HepG2 (cell line): Measurements from ENCODE around the gene DNAH9. TPM values are rescaled to one million over a fixed set of nuclear protein-coding genes. Genes with fewer than 3 reads are reported as not detected.

ENCODE experiments used
- ATAC-seq: fragments of 200-7000 bp; cut with Tn5 transposase; 3 replicates; pipeline ENCODE4 v1.9.1; 2020; ENCODE audit warnings: mild to moderate bottlenecking, moderate library complexity
- BruUV-seq: library from RNA; stranded (reverse); fragments of 400-500 nt; replicated peaks from 2 replicates; lab custom pipeline; 2021; lab: Mats Ljungman, UMichigan
- CTCF ChIA-PET: fragments of 300-600 bp; formaldehyde crosslinking; extraction: SDS; loops from one replicate; lab custom pipeline; 2021; ENCODE audit warnings: low total read pairs, inconsistent platforms, low intra/inter-chr PET ratio; lab: Yijun Ruan, JAX
- POLR2A ChIA-PET: fragments of 350-600 bp; sonication (Branson Sonifier 250); formaldehyde crosslinking; loops from one replicate; lab custom pipeline; 2020; ENCODE audit warnings: antibody characterized with exemption, inconsistent platforms; lab: Yijun Ruan, JAX
- DNase-seq: peaks from one replicate; pipeline ENCODE4 v3.0.0-alpha.2; 2015; ENCODE audit warnings: low spot score
- FAIRE-seq: peaks from 3 replicates; lab custom pipeline; 2011; peaks lifted over from hg19 to GRCh38; lab: Jason Lieb, UNC
- H2AFZ ChIP-seq: one replicate; pipeline ENCODE4 v1.6.1; 2011; ENCODE audit warnings: low read length, inconsistent platforms
- H3K27ac ChIP-seq: fragments of 300-600 bp; 3 replicates; pipeline ENCODE4 v1.8.0; 2011; ENCODE audit warnings: mixed run types, mild to moderate bottlenecking, mixed read lengths, low read length, inconsistent platforms; ENCODE audit not compliant: insufficient read depth; ENCODE audit errors: extremely low read length
- H3K27me3 ChIP-seq, 2 experiments: fragments of 200-600 bp in 1 of 2; 2 replicates in 1 of 2; 3 replicates in 1 of 2; pipeline versions ENCODE4 v1.6.0 to v1.8.0; 2011; ENCODE audit warnings: low read length in 2 of 2, mild to moderate bottlenecking in 2 of 2, moderate library complexity in 2 of 2, inconsistent platforms in 1 of 2; ENCODE audit not compliant: insufficient read depth in 2 of 2, control insufficient read depth in 1 of 2
- H3K36me3 ChIP-seq, 2 experiments: fragments of 200-600 bp in 1 of 2; replicated peaks in 1 of 2; 2 replicates in 1 of 2; 3 replicates in 1 of 2; pipeline versions ENCODE4 v1.5.1 to v1.8.0; 2011; ENCODE audit warnings: low read length in 2 of 2, inconsistent platforms in 1 of 2; ENCODE audit not compliant: insufficient read depth in 2 of 2, control insufficient read depth in 1 of 2
- H3K4me1 ChIP-seq: 2 replicates; pipeline ENCODE4 v1.5.1; 2012; ENCODE audit warnings: low read length, inconsistent platforms; ENCODE audit not compliant: insufficient read depth
- H3K4me2 ChIP-seq: 2 replicates; pipeline ENCODE4 v1.6.0; 2011; ENCODE audit warnings: low read depth, low read length, inconsistent platforms
- H3K4me3 ChIP-seq, 3 experiments: fragments of 200-600 bp in 1 of 3; sonication (generic), shearing (Covaris generic) in 1 of 3; replicated peaks in 1 of 3; 2 replicates each; pipeline ENCODE4 v1.5.1; 2011 to 2016; ENCODE audit warnings: low read length in 3 of 3, inconsistent platforms in 2 of 3, low read depth in 2 of 3, mild to moderate bottlenecking in 2 of 3, control low read depth in 1 of 3, mixed read lengths in 1 of 3; ENCODE audit not compliant: insufficient read depth in 1 of 3
- H3K79me2 ChIP-seq: one replicate; pipeline ENCODE4 v1.6.1; 2011; ENCODE audit warnings: low read length, inconsistent platforms; ENCODE audit not compliant: insufficient read depth
- H3K9ac ChIP-seq: 2 replicates; pipeline ENCODE4 v1.6.0; 2011; ENCODE audit warnings: mild to moderate bottlenecking, low read depth, low read length, inconsistent platforms; ENCODE audit not compliant: insufficient read depth
- H3K9me3 ChIP-seq: 2 replicates; pipeline ENCODE4 v1.5.1; 2012; ENCODE audit warnings: mild to moderate bottlenecking, low read length
- H4K20me1 ChIP-seq: 2 replicates; pipeline ENCODE4 v1.6.0; 2011; ENCODE audit warnings: inconsistent platforms, mild to moderate bottlenecking, low read length, moderate library complexity; ENCODE audit not compliant: insufficient read depth
- ARID5B ChIP-seq: IDR thresholded peaks from 2 replicates; pipeline ENCODE4 v1.4.0; 2020; ENCODE audit warnings: mild to moderate bottlenecking, missing genetic modification reagents
- EP300 ChIP-seq, 3 experiments: sonication (generic) in 1 of 3; formaldehyde crosslinking in 1 of 3; IDR thresholded peaks; 2 replicates each; pipeline versions ENCODE4 v1.5.1 to v1.6.1; 2011 to 2020; ENCODE audit warnings: low read depth in 2 of 3, low read length in 2 of 3, borderline replicate concordance in 1 of 3, improper control_type of control experiment in 1 of 3, mild to moderate bottlenecking in 1 of 3, missing genetic modification reagents in 1 of 3, moderate library complexity in 1 of 3
- GMEB2 ChIP-seq: IDR thresholded peaks from 2 replicates; pipeline ENCODE4 v1.6.1; 2016; ENCODE audit warnings: missing biosample characterization, missing genetic modification reagents, low read depth
- LCORL ChIP-seq, 2 experiments: fragments of 450-650 bp in 1 of 2; sonication (generic) in 1 of 2; formaldehyde crosslinking in 1 of 2; IDR thresholded peaks; 2 replicates each; pipeline versions ENCODE4 v1.5.0 to v1.6.1; 2017 to 2020; ENCODE audit warnings: antibody characterized with exemption in 1 of 2, missing genetic modification reagents in 1 of 2
- MTF1 ChIP-seq: sonication (generic); formaldehyde crosslinking; IDR thresholded peaks from 2 replicates; pipeline ENCODE4 v1.5.0; 2020; ENCODE audit warnings: missing genetic modification reagents
- NONO ChIP-seq, 2 experiments: fragments of 450-650 bp in 1 of 2; sonication (generic) in 1 of 2; formaldehyde crosslinking in 1 of 2; IDR thresholded peaks in 1 of 2; conservative IDR thresholded peaks in 1 of 2; 2 replicates each; pipeline versions ENCODE4 v1.6.1 to v1.8.0; 2017 to 2022; ENCODE audit warnings: mild to moderate bottlenecking in 1 of 2, missing genetic modification reagents in 1 of 2, moderate library complexity in 1 of 2
- TRIM24 ChIP-seq: sonication (generic); formaldehyde crosslinking; IDR thresholded peaks from 2 replicates; pipeline ENCODE4 v1.8.0; 2022; ENCODE audit warnings: mild to moderate bottlenecking, missing genetic modification reagents
- ZNF670 ChIP-seq: sonication (generic); formaldehyde crosslinking; IDR thresholded peaks from 2 replicates; pipeline ENCODE4 v1.8.0; 2022; ENCODE audit warnings: mild to moderate bottlenecking, missing genetic modification reagents, borderline replicate concordance
- ZSCAN12 ChIP-seq: sonication (generic); formaldehyde crosslinking; IDR thresholded peaks from 2 replicates; pipeline ENCODE4 v1.9.0; 2021; ENCODE audit warnings: mild to moderate bottlenecking, missing genetic modification reagents
- WGBS: methylation state at CpG from one replicate; pipeline ENCODE4 v1.1.6; 2017; ENCODE audit warnings: low lambda C conversion rate; 5-methylcytosine and 5-hydroxymethylcytosine counted together
- in situ Hi-C: cut with HindIII; loops from 2 replicates; pipeline ENCODE4 v1.10.0; 2017; ENCODE audit warnings: low pct_unique_long_range_greater_than_20kb; ENCODE audit not compliant: extremely low pct_ligation_motif_present
- intact Hi-C: fragments of 100-400 bp; cut with micrococcal nuclease; formaldehyde crosslinking; loops from one replicate; pipeline ENCODE4 v1.10.0; 2022; ENCODE audit not compliant: unreplicated experiment
- polyA plus RNA-seq, 8 experiments: library from polyadenylated mRNA; depleted of rRNA in 3 of 8; stranded (reverse) in 7 of 8; unstranded in 1 of 8; fragments of >200 nt; fragmentation: Illumina TruSeq in 4 of 8; extraction: Trizol in 4 of 8; gene quantifications; 2 replicates each; pipeline versions ENCODE4 v1.2.1 to v1.2.3, GENCODE V29; 2011 to 2016; ENCODE audit warnings: low read depth in 4 of 8, missing spikeins in 1 of 8, mixed read lengths in 1 of 8; ENCODE audit not compliant: insufficient read depth in 1 of 8
- total RNA-seq, 5 experiments: library from RNA; depleted of rRNA; stranded (reverse); fragments of >200 nt; fragmentation: Illumina TruSeq; extraction: Trizol; gene quantifications; 2 replicates each; pipeline ENCODE4 v1.2.3, GENCODE V29; 2016; ENCODE audit warnings: low read depth in 1 of 5
- TF ChIP-seq, protein P1 (sequence below): IDR thresholded peaks from 2 replicates; pipeline ENCODE4 v1.6.1; 2016; ENCODE audit warnings: low read depth, borderline replicate concordance
- TF ChIP-seq, protein P2 (sequence below): sonication (generic); formaldehyde crosslinking; IDR thresholded peaks from 2 replicates; pipeline ENCODE4 v1.8.1; 2023; ENCODE audit warnings: missing genetic modification reagents, inconsistent platforms, borderline replicate concordance
- TF ChIP-seq, protein P3 (sequence below): sonication (generic); formaldehyde crosslinking; IDR thresholded peaks from 2 replicates; pipeline ENCODE4 v1.4.0; 2020; ENCODE audit warnings: mild to moderate bottlenecking, low read depth, missing genetic modification reagents

The DNAH9 gene
- total and polyA plus RNA-seq, 2 of the 13 experiments (the other 11 are each of a cell fraction or from before 2014, with no cell fraction given), result not detected

DNA sequence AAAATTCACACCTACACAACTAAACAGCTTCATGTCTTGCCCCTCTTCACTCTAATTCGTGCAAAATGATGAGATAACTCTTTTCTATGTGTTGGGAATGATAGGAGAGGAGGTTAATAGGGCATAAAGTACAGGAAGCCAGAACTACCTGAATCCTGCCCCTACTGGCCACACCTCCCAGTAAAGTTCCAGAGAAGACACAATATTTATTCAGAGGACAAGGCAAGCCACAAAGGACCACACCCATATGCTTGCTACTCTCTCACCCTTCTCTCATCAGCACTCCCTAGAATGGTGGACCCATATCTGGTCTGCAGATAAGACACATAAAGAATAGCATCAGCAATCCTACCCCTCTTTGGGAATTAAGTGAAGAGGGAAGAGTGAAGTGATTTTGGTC, 324.4 kb downstream of the DNAH9 start (continued):
- TF ChIP-seq TRIM24 (CRISPR knock-in tag), result no peak
- no peak for TF ChIP-seq GMEB2 (CRISPR knock-in tag)
- TF ChIP-seq, protein P1, sequence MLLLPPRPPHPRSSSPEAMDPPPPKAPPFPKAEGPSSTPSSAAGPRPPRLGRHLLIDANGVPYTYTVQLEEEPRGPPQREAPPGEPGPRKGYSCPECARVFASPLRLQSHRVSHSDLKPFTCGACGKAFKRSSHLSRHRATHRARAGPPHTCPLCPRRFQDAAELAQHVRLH, result no peak
- TF ChIP-seq, protein P2, sequence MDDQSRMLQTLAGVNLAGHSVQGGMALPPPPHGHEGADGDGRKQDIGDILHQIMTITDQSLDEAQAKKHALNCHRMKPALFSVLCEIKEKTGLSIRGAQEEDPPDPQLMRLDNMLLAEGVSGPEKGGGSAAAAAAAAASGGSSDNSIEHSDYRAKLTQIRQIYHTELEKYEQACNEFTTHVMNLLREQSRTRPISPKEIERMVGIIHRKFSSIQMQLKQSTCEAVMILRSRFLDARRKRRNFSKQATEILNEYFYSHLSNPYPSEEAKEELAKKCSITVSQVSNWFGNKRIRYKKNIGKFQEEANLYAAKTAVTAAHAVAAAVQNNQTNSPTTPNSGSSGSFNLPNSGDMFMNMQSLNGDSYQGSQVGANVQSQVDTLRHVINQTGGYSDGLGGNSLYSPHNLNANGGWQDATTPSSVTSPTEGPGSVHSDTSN (CRISPR knock-in tag), result no peak

- H3K9me3 ChIP-seq, result no peaks in the 10 kb centered on the region
- H2AFZ ChIP-seq, result no peak overlapping the region
- ChIA-PET POLR2A (no interaction called here), CTCF (no interaction called here)
- BruUV-seq, result no TSS peak
- no peaks in the 10 kb centered on the region for H3K79me2 ChIP-seq
- no peak overlapping the region for H3K9ac ChIP-seq
- no peak for ATAC-seq
- 15% methylated on average over 6 of the region's 6 CpGs for WGBS
- in situ Hi-C loops (no loop called here), intact Hi-C loops (no loop called here)
- no peak overlapping the region for H3K4me3 ChIP-seq
- no peak overlapping the region for H3K4me2 ChIP-seq
- no peak for FAIRE-seq
- 0 out of 2 replicates have a peak, but pooled peaks cover 2% of the 10 kb centered on the region for H4K20me1 ChIP-seq
- peaks cover 11% of the 10 kb centered on the region for H3K4me1 ChIP-seq
- no peak overlapping the region for H3K27ac ChIP-seq
- DNase-seq, result no peak
- no peaks in the 10 kb centered on the region for H3K36me3 ChIP-seq
- no peaks in the 10 kb centered on the region for H3K27me3 ChIP-seq
- TF ChIP-seq ZNF670 (CRISPR knock-in tag), result no peak
- TF ChIP-seq MTF1, result no peak
- no peak for TF ChIP-seq LCORL (IDR thresholded peaks at IDR 0.05)
- no peak for TF ChIP-seq LCORL (CRISPR knock-in tag; IDR thresholded peaks at IDR 0.05)
- no peak for TF ChIP-seq NONO (IDR thresholded peaks at IDR 0.05)
- no peak for TF ChIP-seq NONO (CRISPR knock-in tag; conservative IDR thresholded peaks at IDR 0.05)
- no peak for TF ChIP-seq ZSCAN12
- no peak for TF ChIP-seq EP300 (IDR thresholded peaks at IDR 0.05; ENCODE audit: low read depth in 2 of 2, low read length in 2 of 2)
- no peak for TF ChIP-seq EP300 (CRISPR knock-in tag; IDR thresholded peaks at IDR 0.05; ENCODE audit: borderline replicate concordance)
- TF ChIP-seq ARID5B (CRISPR knock-in tag), result no peak
- TF ChIP-seq, protein P3, sequence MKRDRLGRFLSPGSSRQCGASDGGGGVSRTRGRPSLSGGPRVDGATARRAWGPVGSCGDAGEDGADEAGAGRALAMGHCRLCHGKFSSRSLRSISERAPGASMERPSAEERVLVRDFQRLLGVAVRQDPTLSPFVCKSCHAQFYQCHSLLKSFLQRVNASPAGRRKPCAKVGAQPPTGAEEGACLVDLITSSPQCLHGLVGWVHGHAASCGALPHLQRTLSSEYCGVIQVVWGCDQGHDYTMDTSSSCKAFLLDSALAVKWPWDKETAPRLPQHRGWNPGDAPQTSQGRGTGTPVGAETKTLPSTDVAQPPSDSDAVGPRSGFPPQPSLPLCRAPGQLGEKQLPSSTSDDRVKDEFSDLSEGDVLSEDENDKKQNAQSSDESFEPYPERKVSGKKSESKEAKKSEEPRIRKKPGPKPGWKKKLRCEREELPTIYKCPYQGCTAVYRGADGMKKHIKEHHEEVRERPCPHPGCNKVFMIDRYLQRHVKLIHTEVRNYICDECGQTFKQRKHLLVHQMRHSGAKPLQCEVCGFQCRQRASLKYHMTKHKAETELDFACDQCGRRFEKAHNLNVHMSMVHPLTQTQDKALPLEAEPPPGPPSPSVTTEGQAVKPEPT (CRISPR knock-in tag), result no peak
These were observed 325.8 kb downstream of the DNAH9 start for GRCh38 chr17:11924076-11924475.
